Kidney glomerular epithelial cell (primary cell): ENCODE data around the gene CELF5.
"Not testable (repeated sequence)": the region's sequence is repeated elsewhere in the genome, so short reads cannot be mapped to it uniquely, and the experiment has no call there.

ENCODE experiments used
- DNase-seq: peaks from one replicate; lab custom pipeline; 2025; lab: John Stamatoyannopoulos, UW

The CELF5 gene

GRCh38 chr19:3190470-3190770, 34.0 kb upstream of the CELF5 start:
- no peak for DNase-seq

DNA sequence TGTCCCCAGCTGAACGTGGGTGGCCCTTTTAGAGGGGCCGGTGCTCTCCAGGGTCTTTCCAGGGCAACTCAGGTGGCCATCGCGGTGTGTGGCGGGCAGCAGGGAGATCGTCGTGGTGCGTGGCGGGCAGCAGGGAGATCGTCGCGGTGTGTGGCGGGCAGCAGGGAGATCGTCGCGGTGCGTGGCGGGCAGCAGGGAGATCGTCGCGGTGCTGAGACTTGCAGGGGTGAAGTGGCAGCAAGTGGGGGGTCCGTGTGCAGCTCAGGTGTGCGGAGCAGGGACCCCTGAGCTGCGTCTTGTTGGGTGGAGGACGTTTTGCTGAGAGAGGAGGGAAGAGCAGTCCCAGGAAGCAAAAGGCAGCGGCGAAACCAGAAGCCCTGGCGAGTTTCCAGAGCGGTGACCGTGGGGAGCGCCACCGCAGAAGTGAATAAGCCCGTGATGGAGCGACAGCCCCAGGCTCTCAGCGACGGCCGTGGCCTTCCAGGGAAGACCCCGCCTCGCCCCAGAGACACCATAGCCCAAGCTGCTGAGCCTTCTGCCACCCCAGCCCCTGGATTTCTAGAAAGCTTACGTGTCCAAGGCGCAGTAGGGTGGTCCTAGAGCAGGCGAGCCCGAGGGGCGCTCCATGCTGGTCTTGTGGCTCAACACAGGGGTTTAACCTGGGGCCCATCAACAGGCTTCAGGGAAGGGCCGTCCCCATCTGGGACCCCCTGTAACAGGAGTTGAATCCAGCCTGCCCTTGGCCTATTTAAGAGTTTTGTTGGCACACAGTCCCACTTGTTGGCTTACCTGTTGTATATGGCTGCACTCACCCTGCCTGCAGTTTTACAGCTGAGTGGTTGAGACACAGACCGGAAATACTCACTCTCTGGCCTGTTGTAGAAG, 33.3 kb upstream of the CELF5 start:
- no peak for DNase-seq

GRCh38 chr19:3191806-3192104, 32.7 kb upstream of the CELF5 start:
- not testable (repeated sequence) for DNase-seq

DNA sequence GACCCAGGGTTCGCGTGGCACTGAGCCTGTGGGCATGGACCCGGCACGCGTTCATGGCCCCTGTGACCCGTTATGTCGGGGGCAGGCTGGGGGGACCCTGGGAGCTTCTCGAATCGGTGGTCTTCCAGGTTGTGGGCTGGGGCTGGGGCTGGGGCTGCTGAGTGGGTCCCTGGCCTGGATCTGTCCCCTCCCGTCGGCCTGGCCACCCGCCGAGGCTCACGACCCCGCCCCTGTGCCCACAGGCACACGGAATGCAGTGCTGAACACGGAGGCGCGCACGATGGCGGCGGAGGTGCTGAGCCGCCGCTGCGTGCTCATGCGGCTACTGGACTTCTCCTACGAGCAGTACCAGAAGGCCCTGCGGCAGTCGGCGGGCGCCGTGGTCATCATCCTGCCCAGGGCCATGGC, 32.2 kb upstream of the CELF5 start:
- DNase-seq: no peak

DNA sequence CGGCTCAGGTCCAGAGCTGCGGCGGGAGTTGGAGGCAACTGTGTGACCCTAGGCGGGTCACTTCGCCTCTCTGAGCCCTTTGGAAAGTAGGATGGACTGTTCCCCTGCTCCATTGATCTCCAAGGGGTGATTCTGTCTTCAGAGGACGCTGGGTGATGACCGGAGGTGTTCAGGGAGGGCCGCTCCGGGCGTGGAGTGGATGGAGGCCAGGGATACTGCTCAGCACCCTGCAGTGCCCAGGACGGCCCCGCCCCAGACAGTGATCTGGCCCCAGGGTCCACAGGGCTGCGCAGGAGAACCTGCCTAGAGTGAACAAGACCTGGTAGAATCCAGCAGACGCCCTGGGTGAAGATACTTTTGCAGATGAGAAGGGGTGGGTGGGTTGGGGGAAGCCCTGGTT, 31.8 kb upstream of the CELF5 start:
- no peak for DNase-seq

DNA sequence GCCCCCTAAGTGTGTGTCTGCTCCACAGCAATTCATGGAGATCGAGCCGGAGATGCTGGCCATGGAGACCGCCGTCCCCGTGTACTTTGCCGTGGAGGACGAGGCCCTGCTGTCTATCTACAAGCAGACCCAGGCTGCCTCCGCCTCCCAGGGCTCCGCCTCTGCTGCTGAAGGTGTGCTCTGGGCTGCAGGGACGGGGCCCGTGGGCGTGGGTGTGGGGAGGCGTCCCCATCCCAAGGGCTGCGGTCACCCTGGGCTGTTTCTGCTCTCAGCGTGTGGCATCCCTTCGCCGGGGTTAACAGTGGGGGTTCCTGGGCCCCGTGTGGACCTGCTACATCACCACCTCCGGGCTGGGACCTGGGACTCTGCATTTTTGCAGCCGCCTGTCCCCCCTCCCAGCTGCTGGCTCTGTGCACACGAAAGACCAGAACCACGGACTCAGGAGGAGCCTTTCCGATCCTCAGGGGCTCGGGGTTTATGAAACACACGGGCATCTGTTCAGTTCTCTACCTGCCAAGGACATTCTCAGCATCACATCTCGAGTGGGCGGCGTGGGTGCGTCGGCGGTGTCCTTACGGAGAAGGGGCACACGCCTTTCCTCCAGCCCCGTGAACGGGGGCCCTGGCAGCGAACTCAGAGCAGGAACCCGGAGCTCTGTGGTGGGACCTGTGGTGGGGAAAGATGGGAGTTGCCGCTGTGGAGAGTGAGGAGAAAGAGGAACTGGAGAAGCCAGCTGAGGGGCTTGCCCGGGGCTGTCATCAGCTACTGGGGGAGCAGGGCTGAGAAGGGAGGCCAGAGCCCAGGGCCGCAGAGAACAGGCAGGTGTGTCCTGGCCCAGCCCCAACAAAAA, 31.0 kb upstream of the CELF5 start:
- DNase-seq: no peak

DNA sequence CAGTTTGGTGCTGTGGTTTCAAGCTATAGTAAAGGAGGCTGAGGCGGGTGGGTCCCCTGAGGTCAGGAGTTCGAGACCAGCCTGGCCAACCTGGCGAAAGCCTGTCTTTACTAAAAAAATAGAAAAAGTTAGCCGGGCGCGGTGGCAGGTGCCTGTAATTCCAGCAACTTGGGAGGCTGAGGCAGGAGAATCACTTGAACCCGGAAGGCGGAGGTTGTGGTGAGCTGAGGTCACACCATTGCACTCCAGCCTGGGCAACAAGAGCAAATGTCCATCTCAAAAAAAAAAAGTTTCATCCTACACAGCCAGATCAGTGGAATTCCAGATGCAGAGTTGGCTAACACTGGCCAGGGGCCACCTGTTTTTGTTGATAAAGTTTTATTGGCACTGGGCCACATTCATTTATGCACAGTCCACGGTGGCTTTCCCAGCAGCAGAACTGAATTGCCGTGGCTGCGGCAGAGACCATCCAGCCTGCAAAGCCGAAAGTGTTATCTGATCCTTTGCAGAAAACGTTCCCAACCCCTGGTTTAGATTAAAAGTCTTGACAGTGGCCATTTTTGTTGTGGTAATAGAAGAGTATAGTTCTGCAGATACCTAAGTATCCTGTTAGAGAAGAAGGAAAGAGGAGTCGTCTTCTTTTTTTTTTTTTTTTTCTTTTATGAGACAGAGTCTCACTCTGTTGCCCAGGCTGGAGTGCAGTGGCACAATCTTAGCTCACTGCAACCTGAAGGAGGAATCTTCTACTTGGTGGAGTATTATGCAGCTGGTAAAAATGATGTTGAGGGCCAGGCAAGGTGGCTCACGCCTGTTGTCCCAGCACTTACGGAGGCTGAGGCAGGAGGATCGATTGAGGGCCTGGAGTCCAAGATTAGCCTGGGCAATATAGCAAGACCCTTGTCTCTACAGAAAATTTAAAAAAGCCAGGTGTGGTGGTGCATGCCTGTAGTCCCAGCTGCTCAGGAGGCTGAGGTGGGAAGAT, 30.1 kb upstream of the CELF5 start:
- no peak for DNase-seq

GRCh38 chr19:3196064-3196932, 28.2 kb upstream of the CELF5 start:
- DNase-seq: no peak

DNA sequence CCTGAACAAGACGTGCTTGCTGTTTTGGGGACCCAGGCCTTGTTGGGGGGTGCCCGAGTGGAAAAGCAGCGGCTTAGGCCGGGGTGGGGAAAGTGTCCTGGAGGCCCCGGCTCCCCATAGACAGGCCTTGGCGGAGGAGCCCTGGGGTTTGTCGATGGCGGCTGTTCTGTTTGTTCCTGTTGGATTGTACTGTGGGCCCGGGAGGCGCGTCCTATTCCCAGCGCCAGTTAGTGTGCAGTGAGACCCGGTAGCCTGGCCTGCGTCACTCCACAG, 27.6 kb upstream of the CELF5 start:
- no peak for DNase-seq

DNA sequence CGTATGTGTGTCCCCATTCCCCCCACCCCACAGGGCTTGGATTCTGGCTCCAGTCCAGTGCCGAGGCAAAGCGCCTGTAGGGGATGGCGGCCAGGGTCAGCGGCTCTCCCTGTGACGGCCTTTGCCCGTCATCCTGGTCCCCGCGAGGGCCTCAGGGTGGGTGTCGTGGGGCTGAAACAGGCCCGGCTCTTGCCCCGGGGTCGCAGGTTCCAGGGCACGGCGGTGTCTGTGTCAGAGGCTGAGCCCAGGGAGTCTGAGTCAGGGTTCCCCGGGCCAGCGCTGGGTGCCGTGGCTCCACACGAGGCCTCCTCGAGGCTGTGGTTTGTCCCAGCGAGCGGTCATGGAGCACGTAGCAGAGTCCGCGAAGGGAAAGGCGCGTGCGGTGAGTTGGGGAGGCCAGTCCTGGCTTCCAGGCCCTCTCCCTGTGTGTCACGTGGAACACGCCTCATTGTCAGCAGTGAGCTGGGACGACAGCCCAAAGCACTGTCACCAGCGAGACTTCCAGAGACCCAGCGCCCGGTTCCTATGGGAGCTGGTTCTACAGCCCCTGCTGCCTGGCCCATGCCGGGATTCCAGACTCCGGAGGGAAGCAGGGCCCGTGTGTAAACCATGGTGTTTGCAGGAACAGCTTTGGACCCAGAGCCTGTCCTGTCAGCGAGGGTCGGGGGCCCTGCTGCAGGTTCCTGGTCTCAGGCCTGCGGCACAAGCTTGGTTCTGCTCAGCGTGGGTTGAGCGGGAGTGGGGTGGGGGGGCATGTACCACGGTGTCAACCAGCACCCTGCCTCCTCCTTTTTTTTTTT, 25.4 kb upstream of the CELF5 start:
- DNase-seq: no peak

DNA sequence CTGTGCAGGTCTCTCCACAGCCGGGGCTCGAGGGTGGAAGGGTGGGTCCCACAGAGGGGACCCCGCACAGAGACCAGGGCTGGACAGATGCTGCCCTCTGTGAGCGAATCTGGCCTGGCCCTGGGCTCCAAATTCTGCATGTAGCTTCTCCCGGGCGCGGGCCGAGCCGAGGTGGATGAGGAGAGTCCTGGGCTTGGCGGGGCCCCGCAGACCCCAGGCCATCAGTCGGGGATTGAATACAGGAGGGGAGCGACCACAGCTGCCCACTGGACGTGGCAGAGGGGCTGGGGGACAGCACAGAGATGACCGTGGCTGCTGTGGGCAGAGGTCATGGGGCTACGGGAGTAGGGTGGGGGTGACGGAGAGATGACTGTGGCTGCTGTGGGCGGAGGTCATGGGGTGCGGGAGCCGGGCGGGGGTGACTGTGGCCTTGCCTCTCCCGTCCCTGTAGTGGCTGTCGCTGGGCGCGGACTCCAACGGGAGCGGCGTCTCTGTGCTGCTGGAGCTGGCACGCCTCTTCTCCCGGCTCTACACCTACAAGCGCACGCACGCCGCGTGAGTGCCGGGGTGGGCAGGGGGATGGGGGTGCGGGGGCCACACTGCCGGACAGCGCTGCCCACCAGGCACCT, 23.3 kb upstream of the CELF5 start:
- DNase-seq: no peak

GRCh38 chr19:3201911-3202310, 22.6 kb upstream of the CELF5 start:
- DNase-seq: no peak

DNA sequence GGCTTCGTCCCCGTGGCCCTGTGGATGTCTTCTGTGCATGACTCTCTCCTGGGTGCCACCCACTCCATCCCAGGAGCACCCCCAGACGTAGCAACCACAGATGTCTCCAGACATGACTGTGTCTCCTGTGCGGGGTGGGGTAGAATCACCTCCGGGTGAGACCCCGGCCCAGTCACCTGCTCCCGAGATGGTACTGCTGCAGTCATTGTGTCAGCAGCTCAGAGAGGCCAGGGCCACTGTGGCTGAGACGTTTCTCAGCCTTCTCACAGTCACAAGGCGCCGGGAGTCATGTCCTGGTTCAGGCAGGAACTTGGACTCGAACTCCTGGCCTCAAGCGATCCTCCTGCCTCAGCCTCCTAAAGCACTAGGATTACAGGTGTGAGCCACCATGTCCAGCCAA, 22.1 kb upstream of the CELF5 start:
- no peak for DNase-seq

DNA sequence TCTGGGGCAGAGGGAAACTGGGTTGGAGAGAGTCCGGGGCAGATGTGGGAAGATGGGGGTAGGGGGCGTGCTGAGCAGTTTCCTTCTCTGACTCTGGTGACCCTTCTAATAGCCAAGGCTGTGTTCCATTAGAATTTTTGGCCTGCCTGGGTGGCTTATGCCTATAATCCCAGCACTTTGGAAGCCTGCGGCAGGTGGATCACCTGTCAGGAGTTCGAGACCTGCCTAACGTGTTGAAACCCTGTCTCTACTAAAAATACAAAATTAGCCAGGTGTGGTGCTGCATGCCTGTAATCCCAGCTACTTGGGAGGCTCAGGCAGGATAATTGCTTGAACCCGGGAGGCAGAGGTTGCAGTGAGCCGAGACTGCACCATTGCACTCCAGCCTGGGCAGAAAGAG, 21.6 kb upstream of the CELF5 start:
- DNase-seq: not testable (repeated sequence)

- DNase-seq: no peak
Observed at GRCh38 chr19:3203805-3204645, 20.4 kb upstream of the CELF5 start.

- no peak for DNase-seq
Observed at GRCh38 chr19:3204646-3205275, 19.7 kb upstream of the CELF5 start.

- DNase-seq: no peak
Observed at GRCh38 chr19:3206216-3206953, 18.1 kb upstream of the CELF5 start.
